ENCODE data around the gene PNLDC1.

PNLDC1 gene

DNA sequence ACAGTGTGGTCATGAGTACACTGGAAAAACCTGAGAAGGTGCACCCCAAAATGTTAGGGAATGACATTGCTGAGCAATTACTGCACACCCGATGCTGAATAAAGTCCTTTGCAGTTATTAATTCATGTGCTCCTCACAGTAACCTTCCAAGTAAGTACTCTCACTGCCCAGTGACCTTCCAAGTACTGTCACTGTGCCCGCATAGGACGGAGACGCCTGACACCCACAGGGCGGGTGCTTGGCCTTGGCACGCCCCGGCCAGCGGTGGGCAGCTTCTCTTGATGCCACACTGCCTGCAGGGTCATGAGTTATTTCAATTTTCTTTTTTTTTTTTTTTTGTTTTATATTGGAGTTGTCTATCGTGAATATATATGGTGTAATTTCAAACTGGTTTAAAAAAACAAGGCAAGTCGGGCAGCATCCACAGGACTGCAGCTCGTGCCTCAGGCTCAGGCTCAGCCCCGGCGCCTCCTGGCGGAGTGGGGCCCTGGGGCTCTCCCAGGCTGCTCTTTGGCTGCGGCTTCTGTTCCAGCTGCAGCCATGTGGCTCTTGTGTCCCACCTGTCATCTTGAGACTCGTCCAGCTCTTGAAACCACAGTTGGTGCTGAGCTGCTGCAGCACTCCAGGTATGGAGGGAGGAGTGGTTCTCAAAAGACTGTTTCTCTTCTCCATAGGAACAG lies 27.0 kb downstream of the PNLDC1 start:
- H3K4me2 ChIP-seq (ENCODE audit: low read length), result no peak overlapping the region
- no peaks in the 10 kb centered on the region for H3K9me2 ChIP-seq (replicated peaks; ENCODE audit: control insufficient read depth, low read length)
- H3K27me3 ChIP-seq (ENCODE audit: control insufficient read depth, low read length), result no peaks in the 10 kb centered on the region
- peaks cover 30% of the 10 kb centered on the region for H3K4me1 ChIP-seq (ENCODE audit: control insufficient read depth, low read length)
- H3K36me3 ChIP-seq (ENCODE audit: control insufficient read depth, low read length), result no peaks in the 10 kb centered on the region
- no peak overlapping the region for H3K4me3 ChIP-seq (ENCODE audit: low read length)
- H3K9me3 ChIP-seq (ENCODE audit: control insufficient read depth, insufficient read depth, low read length), result no peaks in the 10 kb centered on the region
- no peaks in the 10 kb centered on the region for H3F3A ChIP-seq (ENCODE audit: control insufficient read depth, insufficient read depth)
- H3K79me2 ChIP-seq (ENCODE audit: control insufficient read depth, low read length), result no peaks in the 10 kb centered on the region
- no peak for TF ChIP-seq CTCF (IDR thresholded peaks at IDR 0.05; ENCODE audit: low read depth, low read length, poor library complexity, severe bottlenecking)
- TF ChIP-seq EZH2phosphoT487 (IDR thresholded peaks at IDR 0.05; ENCODE audit: borderline replicate concordance, low read length), result no peak
- H3K27ac ChIP-seq (ENCODE audit: low read depth, low read length), result no peak overlapping the region
- H4K20me1 ChIP-seq (ENCODE audit: control insufficient read depth, insufficient read depth, low read depth, low read length), result no peaks in the 10 kb centered on the region

GRCh38 chr6:159828074-159828473 lies 28.0 kb downstream of the PNLDC1 start:
- Histone ChIP-seq H3K36me3 (ENCODE audit: control insufficient read depth, low read length) (no peaks in the 10 kb centered on the region), H3K9me2 (replicated peaks; ENCODE audit: control insufficient read depth, low read length) (no peaks in the 10 kb centered on the region), H3K27ac (ENCODE audit: low read depth, low read length) (no peak overlapping the region), H3F3A (ENCODE audit: control insufficient read depth, insufficient read depth) (no peaks in the 10 kb centered on the region), H4K20me1 (ENCODE audit: control insufficient read depth, insufficient read depth, low read depth, low read length) (no peaks in the 10 kb centered on the region), H3K4me3 (ENCODE audit: low read length) (no peak overlapping the region), H3K79me2 (ENCODE audit: control insufficient read depth, low read length) (no peaks in the 10 kb centered on the region), H3K4me1 (ENCODE audit: control insufficient read depth, low read length) (peaks cover 33% of the 10 kb centered on the region), H3K27me3 (ENCODE audit: control insufficient read depth, low read length) (no peaks in the 10 kb centered on the region), H3K9me3 (ENCODE audit: control insufficient read depth, insufficient read depth, low read length) (no peaks in the 10 kb centered on the region), H3K4me2 (ENCODE audit: low read length) (no peak overlapping the region)
- no peak for TF ChIP-seq EZH2phosphoT487 (IDR thresholded peaks at IDR 0.05; ENCODE audit: borderline replicate concordance, low read length)
- TF ChIP-seq CTCF (IDR thresholded peaks at IDR 0.05; ENCODE audit: low read depth, low read length, poor library complexity, severe bottlenecking), result no peak

- Histone ChIP-seq H4K20me1 (ENCODE audit: control insufficient read depth, insufficient read depth, low read depth, low read length) (no peaks in the 10 kb centered on the region), H3K9me3 (ENCODE audit: control insufficient read depth, insufficient read depth, low read length) (no peaks in the 10 kb centered on the region), H3K4me1 (ENCODE audit: control insufficient read depth, low read length) (peaks cover 43% of the 10 kb centered on the region), H3K79me2 (ENCODE audit: control insufficient read depth, low read length) (no peaks in the 10 kb centered on the region), H3K4me3 (ENCODE audit: low read length) (peak overlapping the region; percentile 31), H3K36me3 (ENCODE audit: control insufficient read depth, low read length) (no peaks in the 10 kb centered on the region), H3K9me2 (replicated peaks; ENCODE audit: control insufficient read depth, low read length) (no peaks in the 10 kb centered on the region), H3K27me3 (ENCODE audit: control insufficient read depth, low read length) (no peaks in the 10 kb centered on the region), H3F3A (ENCODE audit: control insufficient read depth, insufficient read depth) (no peaks in the 10 kb centered on the region), H3K27ac (ENCODE audit: low read depth, low read length) (no peak overlapping the region), H3K4me2 (ENCODE audit: low read length) (peak overlapping the region; percentile 54)
- TF ChIP-seq CTCF (IDR thresholded peaks at IDR 0.05; ENCODE audit: low read depth, low read length, poor library complexity, severe bottlenecking) (no peak), EZH2phosphoT487 (IDR thresholded peaks at IDR 0.05; ENCODE audit: borderline replicate concordance, low read length) (no peak)
These were observed 29.4 kb downstream of the PNLDC1 start for GRCh38 chr6:159829526-159829925.
